ENCODE measurements around the gene CEP97. TPM values are rescaled to one million over a fixed set of nuclear protein-coding genes. Genes with fewer than 3 reads are reported as not detected.

CEP97 gene
- polyA plus RNA-seq, 1 of the 3 experiments (the other 2 are of a cell fraction), result 1.3 TPM

GRCh38 chr3:101680466-101680865, 43.9 kb upstream of the CEP97 start (continued):
- no peak for TF ChIP-seq REST (IDR thresholded peaks at IDR 0.05; ENCODE audit: low read depth, low read length)
- no peak for TF ChIP-seq YY1 (IDR thresholded peaks at IDR 0.05; ENCODE audit: low read depth)
- TF ChIP-seq GABPA (IDR thresholded peaks at IDR 0.05; ENCODE audit: low read depth), result no peak

GRCh38 chr3:101685050-101685400, 39.4 kb upstream of the CEP97 start:
- no peaks in the 10 kb centered on the region for H3K9me2 ChIP-seq
- peak overlapping the region; percentile 95 for H3K9ac ChIP-seq
- H3K9me3 ChIP-seq, result no peaks in the 10 kb centered on the region
- H3K36me3 ChIP-seq (replicated peaks in 1 of 2; ENCODE audit: control insufficient read depth in 1 of 2, insufficient read depth in 2 of 2, low read length in 1 of 2), result peaks cover 45 to 61% of the 10 kb centered on the region in 2 experiments
- ChIA-PET POLR2A (interaction anchor here (0.6 to 3.3 kb wide), 2 partner anchors 8 to 1214 kb away, joined by 8 to 49 read pairs; partner anchors contain the start of gene ZBTB11), CTCF (interaction anchor here (0.7 to 2.6 kb wide), 7 partner anchors 9 to 544 kb away, joined by 3 to 21 read pairs (median 4); partner anchors contain the start of genes PCNP and ZBTB11)
- peak overlapping the region in 1 of 2 experiments; percentile 94; a peak in 1 of 4 replicates for H3K27ac ChIP-seq (ENCODE audit: low read depth in 2 of 2, low read length in 1 of 2)
- H2AFZ ChIP-seq (ENCODE audit: low read depth), result no peak overlapping the region
- peaks cover 54% of the 10 kb centered on the region for H3K79me2 ChIP-seq (ENCODE audit: insufficient read depth)
- H3F3A ChIP-seq (replicated peaks; ENCODE audit: insufficient read depth), result peaks cover 47% of the 10 kb centered on the region
- H3K27me3 ChIP-seq (ENCODE audit: insufficient read depth), result no peaks in the 10 kb centered on the region
- peaks cover 52% of the 10 kb centered on the region for H4K20me1 ChIP-seq (ENCODE audit: insufficient read depth)
- H3K4me3 ChIP-seq (ENCODE audit: low read depth in 2 of 2, low read length in 1 of 2), result peak overlapping the region; percentile 80 to 83
- no peak for TF ChIP-seq ELF1 (IDR thresholded peaks at IDR 0.05)
- no peak for TF ChIP-seq EP300 (IDR thresholded peaks at IDR 0.05; ENCODE audit: borderline replicate concordance in 1 of 2, low read depth in 1 of 2, low read length in 1 of 2)
- TF ChIP-seq JUND (IDR thresholded peaks at IDR 0.05), result no peak
- TF ChIP-seq MEF2A (IDR thresholded peaks at IDR 0.05; ENCODE audit: borderline replicate concordance, low read depth), result no peak
- no peak for TF ChIP-seq FOSL2 (IDR thresholded peaks at IDR 0.05; ENCODE audit: borderline replicate concordance, low read depth)
- TF ChIP-seq GABPA (IDR thresholded peaks at IDR 0.05; ENCODE audit: low read depth), result no peak
- TF ChIP-seq EZH2phosphoT487 (IDR thresholded peaks at IDR 0.05; ENCODE audit: borderline replicate concordance, low read depth), result no peak
- no peak for TF ChIP-seq FOXM1 (IDR thresholded peaks at IDR 0.05; ENCODE audit: low read depth)
- TF ChIP-seq TEAD4 (IDR thresholded peaks at IDR 0.05; ENCODE audit: borderline replicate concordance, insufficient read depth), result no peak
- TF ChIP-seq ZBTB33 (IDR thresholded peaks at IDR 0.05; ENCODE audit: borderline replicate concordance, low read depth), result no peak
- TF ChIP-seq SIN3A (IDR thresholded peaks at IDR 0.05; ENCODE audit: borderline replicate concordance, low read depth, low read length), result no peak
- no peak for TF ChIP-seq RFX5 (IDR thresholded peaks at IDR 0.05; ENCODE audit: low read length)
- TF ChIP-seq MXI1 (IDR thresholded peaks at IDR 0.05; ENCODE audit: low read depth, low read length), result no peak
- no peak for TF ChIP-seq RXRA (IDR thresholded peaks at IDR 0.05; ENCODE audit: borderline replicate concordance, low read depth)
- no peak for TF ChIP-seq IRF3 (IDR thresholded peaks at IDR 0.05; ENCODE audit: low read depth, low read length)
- TF ChIP-seq RAD21 (IDR thresholded peaks at IDR 0.05; ENCODE audit: low read length), result no peak
- no peak for TF ChIP-seq GATA2 (CRISPR knock-in tag; IDR thresholded peaks at IDR 0.05)
- peak overlapping the region; percentile 87 for H3K4me2 ChIP-seq
- peaks cover 16% of the 10 kb centered on the region in 2 experiments; a peak in 3 of 4 replicates for H3K4me1 ChIP-seq (ENCODE audit: control insufficient read depth in 1 of 2, insufficient read depth in 2 of 2, low read depth in 1 of 2, low read length in 1 of 2)
- no peak for DNase-seq
